Activated T-helper 1 cell treated with anti-CD3 and anti-CD28 coated beads, Interleukin-2, amount 50 U/mL, for 16 hours (primary cell): Measurements from ENCODE around the gene PLXNA3.

Source experiments
- DNase-seq, 2 donors: peaks; one replicate each; pipeline ENCODE4 v3.0.0-alpha.2; 2020; ENCODE audit warnings: low read depth in 1 of 2, low spot score in 1 of 2

PLXNA3 gene

DNA sequence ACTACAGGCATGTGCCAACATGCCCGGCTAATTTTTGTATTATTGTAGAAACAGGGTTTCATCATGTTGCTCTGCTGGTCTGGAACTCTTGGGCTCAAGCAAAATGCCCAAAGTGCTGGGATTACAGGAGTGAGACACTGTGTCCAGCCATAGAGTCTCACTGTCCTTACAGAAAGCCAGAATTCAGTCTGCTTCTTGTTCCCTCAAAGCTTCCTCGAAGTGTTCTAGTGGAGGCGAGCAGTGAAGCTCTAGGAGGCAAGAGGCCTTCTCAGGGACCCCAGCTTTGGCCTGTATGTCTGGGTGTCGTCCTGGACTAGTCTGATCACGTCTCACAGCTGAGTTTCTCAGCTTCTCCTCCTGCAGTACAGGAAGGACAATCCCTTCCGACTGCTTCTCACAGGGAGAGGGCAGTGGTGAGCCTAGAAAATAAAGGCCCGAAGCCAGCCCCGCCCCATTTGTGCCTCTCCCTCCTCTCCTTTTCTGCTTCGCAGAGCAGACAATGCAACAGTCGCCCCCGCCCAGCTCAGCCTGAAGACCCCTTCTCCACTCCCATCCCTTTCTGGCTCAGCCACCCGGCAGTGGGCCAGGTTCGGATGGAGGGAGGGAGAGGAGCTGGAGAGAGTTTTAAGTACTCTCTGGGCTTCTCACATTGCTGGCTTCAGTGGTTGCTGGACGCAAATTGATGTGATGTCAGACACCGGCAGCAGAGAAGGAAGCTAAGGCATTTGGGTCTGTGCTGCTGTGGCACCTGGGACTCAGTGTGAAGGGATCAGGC is 69.0 kb downstream of the PLXNA3 start:
- DNase-seq: peak; percentile 10 to 30
